ENCODE data around the gene RFX3.

RFX3 gene

GRCh38 chr9:3235497-3235896 lies 290.3 kb downstream of the RFX3 start:
- DNase-seq (ENCODE audit: low read depth in 2 of 2) = no peak

GRCh38 chr9:3224931-3225330 lies 300.9 kb downstream of the RFX3 start:
- DNase-seq (ENCODE audit: low read depth in 2 of 2) = no peak

- DNase-seq (ENCODE audit: low read depth in 2 of 2) = no peak
Observed at GRCh38 chr9:3215658-3216057, 310.1 kb downstream of the RFX3 start.

- DNase-seq (ENCODE audit: low read depth in 2 of 2) = no peak
Observed at GRCh38 chr9:3214741-3215140, 311.1 kb downstream of the RFX3 start.

GRCh38 chr9:3205421-3206095 lies 320.2 kb downstream of the RFX3 start:
- no peak for DNase-seq (ENCODE audit: low read depth in 2 of 2)

- DNase-seq (ENCODE audit: low read depth in 2 of 2) = no peak
Observed at GRCh38 chr9:3200331-3200774, 325.4 kb downstream of the RFX3 start.

- no peak for DNase-seq (ENCODE audit: low read depth in 2 of 2)
Observed at GRCh38 chr9:3193791-3194190, 332.0 kb downstream of the RFX3 start.

- no peak for DNase-seq (ENCODE audit: low read depth in 2 of 2)
Observed at GRCh38 chr9:3191715-3192114, 334.1 kb downstream of the RFX3 start.

- DNase-seq (ENCODE audit: low read depth in 2 of 2) = no peak
Observed at GRCh38 chr9:3189113-3189861, 336.5 kb downstream of the RFX3 start.

GRCh38 chr9:3186751-3187150 lies 339.1 kb downstream of the RFX3 start:
- DNase-seq (ENCODE audit: low read depth in 2 of 2) = no peak

GRCh38 chr9:3181049-3181953 lies 344.5 kb downstream of the RFX3 start:
- DNase-seq (ENCODE audit: low read depth in 2 of 2) = peak in 1 of 2 donors; percentile 5

- no peak for DNase-seq (ENCODE audit: low read depth in 2 of 2)
Observed at GRCh38 chr9:3180696-3181048, 345.1 kb downstream of the RFX3 start.

- no peak for DNase-seq (ENCODE audit: low read depth in 2 of 2)
Observed at GRCh38 chr9:3179711-3180110, 346.1 kb downstream of the RFX3 start.

- DNase-seq (ENCODE audit: low read depth in 2 of 2) = no peak
Observed at GRCh38 chr9:3177936-3178335, 347.9 kb downstream of the RFX3 start.

GRCh38 chr9:3177146-3177761 lies 348.5 kb downstream of the RFX3 start:
- DNase-seq (ENCODE audit: low read depth in 2 of 2) = no peak

GRCh38 chr9:3173374-3173773 lies 352.4 kb downstream of the RFX3 start:
- DNase-seq (ENCODE audit: low read depth in 2 of 2) = no peak

GRCh38 chr9:3170819-3171218 lies 355.0 kb downstream of the RFX3 start:
- no peak for DNase-seq (ENCODE audit: low read depth in 2 of 2)
